Fibroblast of lung (primary cell): ENCODE results near the gene PRKCA. TPM values are rescaled to one million over a fixed set of nuclear protein-coding genes. Genes with fewer than 3 reads are reported as not detected.

Source experiments
- DNase-seq, 2 donors: peaks; one replicate each; pipeline versions ENCODE4 v3.0.0 to v3.0.0-alpha.2; 2010; ENCODE audit warnings: low read depth in 2 of 2
- H2AFZ ChIP-seq: 2 replicates; pipeline ENCODE4 v1.5.1; 2012; ENCODE audit warnings: low read length, control low read depth, inconsistent platforms
- H3K27ac ChIP-seq: 2 replicates; pipeline ENCODE4 v1.5.1; 2011; ENCODE audit warnings: low read length, control low read depth; ENCODE audit not compliant: insufficient read depth
- H3K27me3 ChIP-seq: 2 replicates; pipeline ENCODE4 v1.5.1; 2011; ENCODE audit warnings: mild to moderate bottlenecking, low read length; ENCODE audit not compliant: control insufficient read depth, insufficient read depth
- H3K36me3 ChIP-seq: 2 replicates; pipeline ENCODE4 v1.5.1; 2011; ENCODE audit warnings: low read length; ENCODE audit not compliant: control insufficient read depth, insufficient read depth
- H3K4me1 ChIP-seq: 2 replicates; pipeline ENCODE4 v1.5.1; 2011; ENCODE audit warnings: low read length; ENCODE audit not compliant: control insufficient read depth, insufficient read depth; ENCODE audit errors: extremely low read depth
- H3K4me2 ChIP-seq: 2 replicates; pipeline ENCODE4 v1.5.1; 2011; ENCODE audit warnings: low read length, control low read depth; ENCODE audit not compliant: insufficient read depth; ENCODE audit errors: extremely low read depth
- H3K4me3 ChIP-seq, 4 experiments: fragments of 200-600 bp in 1 of 4; sonication (generic) in 1 of 4; replicated peaks in 1 of 4; 2 replicates each; pipeline ENCODE4 v1.5.1; 2011 to 2016; ENCODE audit warnings: low read length in 4 of 4, low read depth in 3 of 4, mild to moderate bottlenecking in 3 of 4, control low read depth in 2 of 4, inconsistent platforms in 1 of 4, mixed read lengths in 1 of 4; ENCODE audit not compliant: insufficient read depth in 1 of 4; ENCODE audit errors: control extremely low read depth in 1 of 4
- H3K79me2 ChIP-seq: 2 replicates; pipeline ENCODE4 v1.5.1; 2012; ENCODE audit warnings: mild to moderate bottlenecking, low read length, inconsistent platforms; ENCODE audit not compliant: control insufficient read depth, insufficient read depth
- H3K9ac ChIP-seq: 2 replicates; pipeline ENCODE4 v1.5.1; 2011; ENCODE audit warnings: mild to moderate bottlenecking, low read length, control low read depth; ENCODE audit not compliant: insufficient read depth
- H3K9me3 ChIP-seq: 2 replicates; pipeline ENCODE4 v1.5.1; 2012; ENCODE audit warnings: low read depth, low read length; ENCODE audit not compliant: control insufficient read depth, insufficient read depth
- H4K20me1 ChIP-seq: 2 replicates; pipeline ENCODE4 v1.5.1; 2011; ENCODE audit warnings: low read length; ENCODE audit not compliant: control insufficient read depth, insufficient read depth; ENCODE audit errors: extremely low read depth
- EZH2 ChIP-seq: IDR thresholded peaks from 2 replicates; pipeline ENCODE4 v1.5.1; 2012; ENCODE audit warnings: low read length, control low read depth, mild to moderate bottlenecking; ENCODE audit errors: missing control alignments
- polyA plus RNA-seq, 2 donors: library from polyadenylated mRNA; depleted of rRNA in 1 of 2; stranded (reverse) in 1 of 2; unstranded in 1 of 2; fragments of >200 nt; gene quantifications; 2 replicates each; pipeline ENCODE4 v1.2.1, GENCODE V29; 2011 to 2012; ENCODE audit warnings: missing spikeins in 1 of 2
- total RNA-seq: library from RNA; depleted of rRNA; stranded (reverse); fragments of >200 nt; gene quantifications from 2 replicates; pipeline ENCODE4 v1.2.1, GENCODE V29; 2014
- TF ChIP-seq, protein P1 (sequence below), 2 donors: IDR thresholded peaks in 1 of 2; conservative IDR thresholded peaks in 1 of 2; 1 replicate in 1 of 2; 2 replicates in 1 of 2; pipeline ENCODE4 v1.5.1; 2011 to 2012; ENCODE audit warnings: low read length in 2 of 2, control low read depth in 1 of 2, inconsistent platforms in 1 of 2, low read depth in 1 of 2, mild to moderate bottlenecking in 1 of 2

The PRKCA gene
- total and polyA plus RNA-seq, 2 donors (not counting 1 experiment from before 2014, with no cell fraction given): 34.0 to 74.2 TPM

DNA sequence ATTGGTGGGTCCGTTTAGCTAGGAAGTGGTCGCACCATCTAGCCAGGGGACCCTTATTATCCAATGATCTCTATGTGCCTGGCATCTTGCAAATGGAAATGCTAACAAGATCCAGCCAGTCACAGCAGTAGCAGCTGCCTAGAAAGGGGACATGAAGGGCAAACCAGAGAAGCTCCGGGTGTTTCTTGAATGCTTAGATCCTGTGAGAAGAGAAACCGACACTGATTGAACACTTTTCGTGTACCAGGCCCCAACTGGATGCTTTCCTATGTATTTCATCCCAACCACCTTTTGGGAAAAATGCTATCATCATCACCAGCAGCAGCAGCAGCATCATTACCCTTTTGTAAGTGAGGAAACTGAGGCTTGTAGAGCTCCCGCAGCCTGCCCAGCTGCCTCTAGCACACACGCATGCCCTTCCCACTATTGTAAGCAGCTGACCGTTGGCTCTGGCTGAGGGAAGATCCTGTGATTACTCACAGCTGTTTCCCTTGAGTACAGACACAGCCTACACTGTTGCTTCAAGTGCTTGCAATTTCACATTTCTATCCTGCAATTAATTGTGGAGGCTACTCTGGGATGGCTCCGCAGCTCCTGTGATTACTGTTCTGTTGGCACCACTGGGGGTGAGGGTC lies 351.8 kb downstream of the PRKCA start:
- Histone ChIP-seq H3K4me2 (no peak overlapping the region), H3K27ac (no peak overlapping the region), H3K4me3 (no peak overlapping the region), H3K4me1 (peaks cover 3% of the 10 kb centered on the region), H3K79me2 (no peaks in the 10 kb centered on the region), H3K9ac (no peak overlapping the region), H3K27me3 (no peaks in the 10 kb centered on the region), H2AFZ (no peak overlapping the region), H3K9me3 (no peaks in the 10 kb centered on the region), H3K36me3 (no peaks in the 10 kb centered on the region), H4K20me1 (no peaks in the 10 kb centered on the region)
- peak; percentile 64 to 75 for DNase-seq
- no peak for TF ChIP-seq EZH2

DNA sequence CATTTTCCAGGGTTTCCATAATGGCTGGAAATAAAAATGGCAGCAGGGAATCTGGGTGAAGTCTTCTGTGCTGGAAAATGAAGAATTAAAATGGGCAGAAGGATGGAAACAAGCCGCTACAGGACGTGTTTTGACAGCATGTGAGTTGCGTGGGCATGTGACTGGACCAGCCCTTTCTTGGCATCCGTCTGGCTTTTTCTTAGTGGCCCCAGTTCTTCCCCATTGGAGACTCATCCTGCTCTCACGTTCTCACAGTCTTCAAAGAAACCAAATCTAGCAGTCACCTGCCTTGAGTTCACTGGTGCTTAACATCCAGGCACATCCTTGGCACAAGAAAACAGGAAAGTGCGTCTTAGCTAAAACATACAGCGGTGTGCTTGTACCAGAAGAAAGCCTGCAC lies 352.4 kb downstream of the PRKCA start:
- no peaks in the 10 kb centered on the region for H4K20me1 ChIP-seq
- H3K9me3 ChIP-seq: no peaks in the 10 kb centered on the region
- no peaks in the 10 kb centered on the region for H3K27me3 ChIP-seq
- no peak for DNase-seq
- TF ChIP-seq, protein P1, sequence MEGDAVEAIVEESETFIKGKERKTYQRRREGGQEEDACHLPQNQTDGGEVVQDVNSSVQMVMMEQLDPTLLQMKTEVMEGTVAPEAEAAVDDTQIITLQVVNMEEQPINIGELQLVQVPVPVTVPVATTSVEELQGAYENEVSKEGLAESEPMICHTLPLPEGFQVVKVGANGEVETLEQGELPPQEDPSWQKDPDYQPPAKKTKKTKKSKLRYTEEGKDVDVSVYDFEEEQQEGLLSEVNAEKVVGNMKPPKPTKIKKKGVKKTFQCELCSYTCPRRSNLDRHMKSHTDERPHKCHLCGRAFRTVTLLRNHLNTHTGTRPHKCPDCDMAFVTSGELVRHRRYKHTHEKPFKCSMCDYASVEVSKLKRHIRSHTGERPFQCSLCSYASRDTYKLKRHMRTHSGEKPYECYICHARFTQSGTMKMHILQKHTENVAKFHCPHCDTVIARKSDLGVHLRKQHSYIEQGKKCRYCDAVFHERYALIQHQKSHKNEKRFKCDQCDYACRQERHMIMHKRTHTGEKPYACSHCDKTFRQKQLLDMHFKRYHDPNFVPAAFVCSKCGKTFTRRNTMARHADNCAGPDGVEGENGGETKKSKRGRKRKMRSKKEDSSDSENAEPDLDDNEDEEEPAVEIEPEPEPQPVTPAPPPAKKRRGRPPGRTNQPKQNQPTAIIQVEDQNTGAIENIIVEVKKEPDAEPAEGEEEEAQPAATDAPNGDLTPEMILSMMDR (conservative IDR thresholded peaks at IDR 0.05 in 1 of 2, IDR thresholded peaks at IDR 0.05 in 1 of 2; ENCODE audit: low read depth in 1 of 2, low read length in 2 of 2): no peak
- no peak for TF ChIP-seq EZH2
- no peak overlapping the region for H3K4me2 ChIP-seq
- H3K79me2 ChIP-seq: no peaks in the 10 kb centered on the region
- no peak overlapping the region for H2AFZ ChIP-seq
- H3K4me1 ChIP-seq: peaks cover 3% of the 10 kb centered on the region
- no peak overlapping the region for H3K9ac ChIP-seq
- H3K4me3 ChIP-seq: no peak overlapping the region
- H3K36me3 ChIP-seq: no peaks in the 10 kb centered on the region
- H3K27ac ChIP-seq: no peak overlapping the region

- no peaks in the 10 kb centered on the region for H4K20me1 ChIP-seq
- no peak for DNase-seq
- H3K9me3 ChIP-seq: no peaks in the 10 kb centered on the region
- H3K79me2 ChIP-seq: no peaks in the 10 kb centered on the region
- peaks cover 3% of the 10 kb centered on the region for H3K4me1 ChIP-seq
- H3K36me3 ChIP-seq: no peaks in the 10 kb centered on the region
- H2AFZ ChIP-seq: no peak overlapping the region
- H3K4me2 ChIP-seq: no peak overlapping the region
- no peak for TF ChIP-seq EZH2
- TF ChIP-seq, protein P1 (conservative IDR thresholded peaks at IDR 0.05 in 1 of 2, IDR thresholded peaks at IDR 0.05 in 1 of 2; ENCODE audit: low read depth in 1 of 2, low read length in 2 of 2): no peak
- no peak overlapping the region for H3K4me3 ChIP-seq
- no peak overlapping the region for H3K27ac ChIP-seq
- H3K9ac ChIP-seq: no peak overlapping the region
- no peaks in the 10 kb centered on the region for H3K27me3 ChIP-seq
These were observed 353.0 kb downstream of the PRKCA start for GRCh38 chr17:66655461-66655860.
